Pancreas (tissue), 10 donors: Measurements from ENCODE around the gene CKS2. TPM values are rescaled to one million over a fixed set of nuclear protein-coding genes. Genes with fewer than 3 reads are reported as not detected.
A peak's percentile ranks its signal among the peaks of the same experiment; 100 is the strongest.

Experiments
- ATAC-seq, 4 donors: fragments of 200-7000 bp; cut with Tn5 transposase; one replicate each; pipeline versions ENCODE4 v1.8.0 to v1.9.1; 2020; ENCODE audit warnings: mild to moderate bottlenecking in 4 of 4, moderate library complexity in 4 of 4
- DNase-seq, 6 donors: peaks; one replicate each; pipeline ENCODE4 v3.0.0-alpha.2; 2020
- FAIRE-seq: peaks from 2 replicates; lab custom pipeline; 2012; peaks lifted over from hg19 to GRCh38; lab: Jason Lieb, UNC
- H3K27ac ChIP-seq, 4 donors: fragments of 200-600 bp; sonication (generic); 1 replicate in 3 of 4; 2 replicates in 1 of 4; pipeline versions ENCODE4 v1.5.0 to v1.8.0; 2020
- H3K27me3 ChIP-seq, 4 donors: fragments of 200-600 bp; one replicate each; pipeline ENCODE4 v1.8.0; 2021
- H3K36me3 ChIP-seq, 3 donors: fragments of 200-600 bp; sonication (generic) in 1 of 3; one replicate each; pipeline versions ENCODE4 v1.5.0 to v1.8.0; 2020 to 2021
- H3K4me1 ChIP-seq, 3 donors: fragments of 200-600 bp; one replicate each; pipeline ENCODE4 v1.8.0; 2021
- H3K4me3 ChIP-seq, 4 donors: fragments of 200-600 bp; sonication (generic) in 2 of 4; one replicate each; pipeline versions ENCODE4 v1.5.0 to v1.8.0; 2020 to 2021
- H3K9me3 ChIP-seq, 4 donors: fragments of 200-600 bp; one replicate each; pipeline ENCODE4 v1.8.0; 2021
- CTCF ChIP-seq, 4 donors: fragments of 200-600 bp; sonication (generic) in 3 of 4; IDR thresholded peaks; one replicate each; pipeline versions ENCODE4 v1.5.0 to v1.8.0; 2021; ENCODE audit warnings: antibody characterized with exemption in 4 of 4
- WGBS, 2 donors: extraction: QIAGEN DNeasy Blood & Tissue Kit; methylation state at CpG; one replicate each; pipeline ENCODE4 v1.1.7; 2013; 5-methylcytosine and 5-hydroxymethylcytosine counted together
- intact Hi-C, 3 donors: fragments of 100-400 bp; cut with DNase I; formaldehyde crosslinking; loops; one replicate each; pipeline versions ENCODE4 v1.11.1 to v1.14.2; 2022
- polyA plus RNA-seq, 2 donors: library from polyadenylated mRNA; stranded (reverse); fragments of 200-250 nt; gene quantifications; one replicate each; pipeline ENCODE4 v1.2.3, GENCODE V29; 2013
- total RNA-seq, 6 donors: library from RNA; stranded (reverse); fragmentation: NEBNext Ultra II Directional in 4 of 6; extraction: Animal tissue kit (Norgen Biotek cat#: 25700) in 4 of 6; gene quantifications; one replicate each; pipeline versions ENCODE4 v1.2.1 to v1.2.4, GENCODE V29; 2021 to 2023
- donor health status: healthy with polysubstance abuse.
- donor health status: DM: no; HTN: no; CAD: no; lungs with moderate emphysema.
- donor health status: DM: no; HTN: no; CAD: no.
- donor health status: control.
- donor health status: control.
- donor health status: Bipolar disorder and iron deficiency.
- donor health status: DM: yes; HTN: yes; CAD: no.
- donor health status: DM: no; HTN: no; CAD: no.
- donor health status: DM: no; HTN: no; CAD: no.
- donor health status: DM: yes; HTN: yes; CAD: no.

CKS2 gene
- total and polyA plus RNA-seq, 8 donors, result 0.83 to 4.1 (median 3.0) TPM

DNA sequence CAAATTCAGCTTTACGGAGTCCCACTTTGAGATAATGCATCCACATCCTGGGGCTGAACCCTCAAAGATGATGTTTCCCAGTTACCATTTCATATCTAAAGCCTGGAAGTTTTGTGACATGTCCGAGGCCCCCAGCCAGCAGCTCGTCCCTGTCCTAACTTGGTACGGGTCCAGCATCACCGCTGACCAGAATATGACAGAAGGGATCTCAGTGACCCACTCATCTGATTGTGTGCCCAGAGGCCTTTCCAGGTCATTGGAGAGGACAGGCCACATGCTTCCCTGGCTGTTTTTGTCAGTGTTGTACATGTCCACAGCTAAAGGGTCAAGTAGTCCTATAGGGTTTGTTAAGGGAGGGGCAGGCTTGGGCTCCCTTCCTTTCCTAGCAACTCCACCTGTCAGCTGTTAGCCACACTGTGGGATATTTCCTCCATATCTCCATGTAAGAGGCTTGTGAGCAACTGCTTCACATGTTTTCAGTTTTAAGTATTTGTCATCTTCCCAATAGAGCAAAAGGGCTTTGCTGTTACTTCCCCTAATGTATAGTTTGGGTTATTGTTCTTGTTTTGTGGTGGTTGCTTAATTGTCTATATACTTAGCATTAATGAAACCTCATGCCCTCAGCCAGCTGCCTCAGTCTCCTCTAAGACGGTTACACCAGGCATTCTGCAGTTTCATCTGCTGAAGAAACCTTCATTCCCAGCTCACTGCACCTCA lies 40.7 kb downstream of the CKS2 start:
- ATAC-seq, result no peak
- no peak overlapping the region for H3K4me3 ChIP-seq
- H3K27me3 ChIP-seq, result no peaks in the 10 kb centered on the region
- H3K36me3 ChIP-seq, result peaks cover 0 to 80% (median 41%) of the 10 kb centered on the region in 3 donors
- H3K9me3 ChIP-seq, result no peaks in the 10 kb centered on the region
- FAIRE-seq, result no peak
- 93 to 94% methylated on average over 6 of the region's 6 CpGs for WGBS, 2 donors
- no peaks in the 10 kb centered on the region for H3K4me1 ChIP-seq
- H3K27ac ChIP-seq, result no peak overlapping the region
- no peak for TF ChIP-seq CTCF (IDR thresholded peaks at IDR 0.05)
- intact Hi-C loops, result no loop called here
- DNase-seq, result no peak

DNA sequence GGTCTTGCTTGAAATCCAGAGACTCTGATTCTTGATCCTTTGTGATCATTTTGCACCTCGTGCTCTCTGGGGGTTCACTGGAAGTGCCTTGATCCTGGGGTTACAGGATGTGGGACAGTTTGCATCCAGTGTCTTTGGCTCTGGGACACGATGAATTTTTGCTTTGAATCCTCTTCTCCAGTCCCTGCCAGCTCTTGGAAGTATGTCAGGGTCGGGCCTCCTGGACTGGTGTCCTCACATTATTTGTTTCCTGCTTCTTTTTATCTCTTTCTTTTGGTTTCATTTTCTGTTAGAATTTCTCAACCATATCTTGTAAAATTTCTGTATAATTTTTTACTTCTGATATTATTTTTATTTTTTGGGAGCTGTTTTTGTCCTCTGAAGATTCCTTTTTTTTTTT lies 41.5 kb downstream of the CKS2 start:
- FAIRE-seq, result no peak
- Histone ChIP-seq H3K27ac (no peak overlapping the region), H3K36me3 (peaks cover 0 to 82% (median 42%) of the 10 kb centered on the region in 3 donors)

DNA sequence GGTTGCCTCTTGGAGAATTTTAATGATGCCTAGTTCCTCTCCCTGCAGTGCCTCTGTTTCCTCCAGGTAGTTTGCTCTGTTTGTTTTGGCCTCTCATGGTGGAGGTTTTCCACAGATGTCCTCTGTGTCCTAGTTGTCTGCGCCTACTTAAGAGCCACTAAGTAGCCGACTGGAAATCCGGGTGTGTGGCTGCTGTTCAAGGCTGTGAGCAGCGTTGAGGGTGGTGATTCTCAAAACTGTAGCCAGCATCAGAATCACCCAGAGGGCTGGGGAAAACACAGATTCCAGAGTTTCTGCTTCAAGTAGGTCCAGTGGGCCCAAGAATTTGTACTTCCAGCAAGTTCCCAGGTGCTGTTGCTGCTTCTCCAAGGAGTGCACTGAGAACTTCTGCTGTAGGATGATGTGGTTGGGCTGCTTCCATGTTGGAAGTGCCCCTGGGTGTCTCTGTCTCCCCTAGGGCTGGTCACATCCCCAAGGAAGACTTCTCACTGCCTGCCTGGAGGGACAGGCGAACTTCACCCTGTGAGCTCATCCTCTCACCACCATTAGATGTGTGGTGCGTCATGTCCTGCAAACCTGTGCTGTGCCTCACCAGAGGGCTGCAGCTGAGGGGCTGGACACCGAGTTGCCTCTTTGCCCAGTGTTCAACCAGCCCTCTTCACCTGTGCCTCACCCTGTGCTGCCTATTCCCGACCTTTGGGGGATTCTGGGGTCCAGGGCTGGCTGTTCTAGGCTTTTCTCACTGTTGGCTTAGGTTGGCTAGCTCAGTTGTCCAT lies 42.1 kb downstream of the CKS2 start:
- intact Hi-C loops, result no loop called here
- peak in 2 of 4 donors; percentile 22 to 28 for ATAC-seq
- no peak for TF ChIP-seq CTCF (IDR thresholded peaks at IDR 0.05)
- no peak overlapping the region for H3K27ac ChIP-seq
- FAIRE-seq, result no peak
- peaks cover 0 to 82% (median 46%) of the 10 kb centered on the region in 3 donors for H3K36me3 ChIP-seq
- H3K27me3 ChIP-seq, result no peaks in the 10 kb centered on the region
- 88 to 94% methylated on average over 8 of the region's 8 CpGs for WGBS, 2 donors
- no peak overlapping the region for H3K4me3 ChIP-seq
- H3K4me1 ChIP-seq, result no peaks in the 10 kb centered on the region
- no peaks in the 10 kb centered on the region for H3K9me3 ChIP-seq
- no peak for DNase-seq

More for the DNA sequence above, 41.5 kb downstream of the CKS2 start:
- intact Hi-C loops, result no loop called here
- 68 to 81% methylated on average over 3 of the region's 3 CpGs for WGBS, 2 donors
- DNase-seq (no peak), ATAC-seq (no peak)
- Histone ChIP-seq H3K9me3 (no peaks in the 10 kb centered on the region), H3K4me3 (no peak overlapping the region), H3K4me1 (no peaks in the 10 kb centered on the region), H3K27me3 (no peaks in the 10 kb centered on the region)
- no peak for TF ChIP-seq CTCF (IDR thresholded peaks at IDR 0.05)

- Histone ChIP-seq H3K4me3 (no peak overlapping the region), H3K4me1 (no peaks in the 10 kb centered on the region), H3K27ac (no peak overlapping the region), H3K9me3 (no peaks in the 10 kb centered on the region), H3K36me3 (peaks cover 0 to 83% (median 47%) of the 10 kb centered on the region in 3 donors), H3K27me3 (no peaks in the 10 kb centered on the region)
- no peak for TF ChIP-seq CTCF (IDR thresholded peaks at IDR 0.05)
- DNase-seq (peak in 1 of 6 donors; percentile 4), ATAC-seq (peak in 2 of 4 donors; percentile 37 to 61), FAIRE-seq (no peak)
- intact Hi-C loops, result no loop called here
- whole genome bisulfite sequencing, 2 donors, result 54 to 62% methylated on average over 3 of the region's 3 CpGs
These were observed 43.0 kb downstream of the CKS2 start for GRCh38 chr9:89353989-89354388.
